UCSD-AML1 (cell line): ENCODE results near the gene KATNAL1.

Experiments
- DNase-seq: peaks from one replicate; lab custom pipeline; 2025; ENCODE audit not compliant: unreplicated experiment; lab: John Stamatoyannopoulos, UW

KATNAL1 gene

DNA sequence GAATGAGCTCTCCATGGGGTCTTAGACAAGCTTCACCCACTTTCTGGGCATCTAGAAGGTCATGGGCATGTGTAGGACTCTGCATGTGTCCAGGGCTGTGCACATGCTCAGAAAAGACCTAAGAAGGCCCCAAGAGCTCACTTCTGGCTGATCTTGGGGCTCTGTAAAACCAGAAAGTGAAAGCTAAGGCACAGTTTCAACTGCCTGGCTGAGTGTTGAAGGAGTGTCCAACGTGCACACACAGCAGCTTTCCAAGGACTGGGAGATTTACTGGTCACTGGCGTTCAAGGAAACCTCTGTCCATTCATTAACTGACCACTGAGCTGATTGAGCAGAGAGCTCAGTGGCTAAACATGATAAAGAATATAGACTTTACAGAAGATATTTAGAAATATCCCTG lies 137.9 kb downstream of the KATNAL1 start:
- DNase-seq: no peak

DNA sequence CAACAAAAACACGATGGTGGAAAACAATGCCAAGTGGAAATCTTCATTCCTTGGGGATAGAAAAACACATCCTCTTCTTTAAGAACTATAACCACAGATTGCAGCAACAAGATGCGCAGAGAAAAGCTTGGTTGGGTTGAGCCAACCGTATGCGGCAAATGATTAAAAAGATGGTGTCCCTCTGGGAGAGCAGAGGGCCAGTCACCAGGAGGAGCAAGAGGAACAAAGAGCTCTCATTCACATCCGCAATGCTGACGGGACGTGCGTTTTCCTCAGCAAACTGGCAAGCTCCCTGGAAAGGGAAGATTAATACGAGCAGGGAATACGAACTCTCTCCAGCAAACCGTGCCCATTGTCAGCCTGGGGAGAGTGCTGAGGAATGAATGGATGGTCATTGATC lies 141.6 kb downstream of the KATNAL1 start:
- no peak for DNase-seq

DNA sequence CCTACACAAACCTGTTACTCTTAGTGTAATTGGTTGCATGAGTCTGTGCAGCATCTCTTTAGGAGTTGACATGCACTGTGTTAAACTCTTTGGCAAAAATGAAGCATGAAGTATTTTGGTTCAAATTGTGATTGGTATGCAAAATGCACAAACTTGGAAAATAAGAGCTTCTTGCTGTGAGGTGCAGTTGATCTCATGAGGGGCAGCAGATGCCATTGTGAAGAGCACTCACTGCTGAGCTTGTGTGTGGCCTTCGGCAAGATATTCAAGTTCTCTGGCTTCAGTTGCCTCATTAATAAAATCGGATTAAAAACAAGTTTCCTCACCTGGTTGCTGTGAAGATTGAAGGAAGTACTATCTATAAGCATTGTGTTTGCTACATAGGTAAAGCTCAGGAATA lies 142.3 kb downstream of the KATNAL1 start:
- no peak for DNase-seq

DNA sequence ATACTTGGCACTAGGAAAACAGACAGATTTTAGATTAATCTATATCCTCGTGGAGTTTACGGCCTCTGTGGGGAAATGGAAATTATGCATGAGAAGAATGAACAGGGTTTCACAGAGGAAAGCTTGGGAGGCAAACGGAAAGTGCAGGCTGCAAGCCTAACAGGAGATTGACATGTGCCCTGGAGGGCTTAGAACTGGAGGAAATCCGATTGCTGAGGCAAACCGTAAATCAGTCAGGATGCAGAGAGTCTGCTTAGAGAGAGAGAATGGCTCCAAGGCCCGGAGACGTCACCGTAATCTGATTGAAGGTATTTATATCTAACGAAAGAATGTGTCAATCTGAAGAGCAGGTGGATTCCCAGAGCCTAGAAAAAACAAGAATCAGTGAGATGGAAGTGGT lies 143.2 kb downstream of the KATNAL1 start:
- DNase-seq: no peak

DNA sequence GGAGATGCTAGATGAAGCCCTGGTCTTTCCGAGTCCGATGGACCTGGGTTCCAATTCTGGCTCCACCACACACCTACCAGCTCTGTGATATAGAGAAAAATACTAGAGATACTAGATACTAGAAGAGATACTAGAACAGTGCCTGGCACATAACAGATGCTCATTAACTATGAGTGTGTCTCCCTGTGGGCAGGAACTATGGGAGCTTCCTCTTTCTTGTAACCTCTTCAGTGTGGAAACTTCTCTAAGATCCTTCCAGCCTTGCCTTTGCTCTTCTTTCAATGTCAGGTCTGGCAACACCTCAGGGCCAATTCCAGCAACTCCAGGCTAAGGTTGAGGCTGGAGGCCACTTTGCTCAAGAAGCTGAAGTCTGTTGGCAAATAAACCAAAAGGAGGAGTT lies 143.9 kb downstream of the KATNAL1 start:
- no peak for DNase-seq

DNA sequence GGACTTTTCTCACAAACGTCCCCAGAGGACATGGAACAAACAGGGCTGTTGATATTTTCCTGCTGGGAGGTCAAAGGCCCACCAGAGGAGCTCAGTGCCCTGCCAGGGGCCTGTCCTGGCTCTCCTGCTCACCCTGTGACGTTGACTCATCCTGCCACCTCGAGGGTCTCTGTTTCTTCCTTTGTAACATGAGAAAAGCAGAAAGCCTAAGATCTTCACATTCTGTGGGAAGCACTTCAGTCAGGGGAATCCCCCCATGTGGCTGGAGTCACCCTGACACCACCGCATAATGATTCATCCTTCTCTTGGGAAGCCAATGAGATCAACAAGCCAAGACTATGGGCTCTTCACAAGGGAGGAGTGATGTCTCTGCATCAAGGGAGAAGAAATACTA lies 147.9 kb downstream of the KATNAL1 start:
- DNase-seq: no peak

DNA sequence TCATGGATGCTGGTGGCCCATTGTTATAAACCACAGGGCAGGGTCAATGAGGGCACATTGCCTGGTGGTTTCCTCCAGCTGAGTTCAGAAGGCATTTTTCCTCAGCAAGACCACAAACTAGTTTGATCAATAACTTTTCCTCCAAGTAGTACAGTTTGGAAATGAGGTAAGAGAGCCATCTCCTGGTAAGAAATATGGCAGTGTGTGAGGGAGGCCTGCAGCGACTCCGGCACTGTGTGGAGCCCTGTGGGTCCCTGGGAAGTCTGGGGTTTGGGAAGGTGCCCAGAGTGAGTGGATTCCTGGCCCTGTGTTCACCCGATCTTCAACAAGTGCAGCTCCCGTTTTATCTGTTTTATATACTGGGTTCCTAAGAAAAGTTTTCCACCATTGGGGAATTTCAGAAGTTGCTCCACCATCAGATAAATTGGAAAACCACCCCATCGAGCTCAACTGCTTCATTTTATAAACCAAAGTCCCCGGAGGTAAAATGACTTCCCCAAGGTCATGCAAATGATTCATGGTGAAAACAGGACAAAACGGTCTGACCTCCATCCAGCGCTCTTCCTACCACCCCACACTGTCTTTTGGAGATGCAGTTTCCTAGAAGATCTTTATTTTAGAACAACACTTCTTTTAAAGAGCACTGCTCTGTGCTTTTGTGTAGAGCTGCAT lies 148.4 kb downstream of the KATNAL1 start:
- no peak for DNase-seq

DNA sequence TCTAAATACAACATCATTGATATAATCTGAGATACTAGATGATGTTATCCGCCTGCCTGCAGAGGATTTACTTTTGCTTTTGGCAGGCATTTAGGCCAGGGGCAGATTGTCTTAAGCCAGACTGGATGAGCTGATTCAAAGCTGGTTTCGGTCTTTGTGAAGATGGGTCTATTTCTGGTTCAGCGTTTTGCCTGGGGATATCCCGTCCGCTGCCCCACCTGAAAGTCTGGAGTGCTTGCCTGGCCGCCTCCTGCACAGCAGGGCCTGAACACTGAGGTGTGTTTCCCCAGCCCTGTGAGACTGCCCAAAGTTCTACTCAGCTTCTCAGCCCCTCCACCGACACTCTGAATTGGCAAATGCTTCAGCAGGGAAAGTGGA lies 149.7 kb downstream of the KATNAL1 start:
- DNase-seq: no peak

DNA sequence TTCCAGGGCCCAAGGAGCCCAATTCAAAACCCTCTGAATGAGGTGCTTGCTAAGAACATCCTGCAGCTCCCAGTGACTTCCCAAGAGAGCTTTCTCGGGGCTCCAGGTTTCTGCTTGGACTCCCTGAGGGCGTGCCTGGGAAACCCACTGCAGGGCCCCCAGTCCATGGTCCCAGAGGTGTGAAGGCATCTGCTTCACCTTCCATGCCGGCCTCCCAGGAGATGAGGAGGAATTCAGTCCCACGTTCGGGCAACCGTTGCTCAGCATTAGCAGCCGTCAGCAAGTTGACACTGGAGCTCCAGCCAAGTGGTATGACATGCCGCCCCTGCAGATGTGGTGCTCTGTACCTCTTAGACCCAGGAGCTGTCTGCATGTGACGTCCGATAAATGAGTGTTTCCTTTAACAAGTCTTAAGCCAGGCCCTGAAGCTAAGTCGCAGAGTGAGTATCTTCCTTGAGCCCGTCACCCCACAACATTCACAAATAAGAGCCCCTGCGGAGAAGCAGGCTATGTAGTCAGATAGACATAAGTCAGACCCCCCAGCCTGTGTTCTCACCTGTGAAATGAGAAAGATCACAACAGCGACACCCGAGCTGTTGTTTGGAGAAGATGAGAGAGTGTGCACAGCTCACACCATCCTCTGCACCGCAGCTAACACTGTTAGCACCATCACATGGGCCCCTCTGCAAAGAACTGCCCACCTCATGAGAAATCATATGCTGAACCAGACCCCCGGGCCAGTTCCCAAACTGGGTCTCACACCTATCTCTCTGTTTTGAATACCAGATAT lies 150.3 kb downstream of the KATNAL1 start:
- DNase-seq: no peak

DNA sequence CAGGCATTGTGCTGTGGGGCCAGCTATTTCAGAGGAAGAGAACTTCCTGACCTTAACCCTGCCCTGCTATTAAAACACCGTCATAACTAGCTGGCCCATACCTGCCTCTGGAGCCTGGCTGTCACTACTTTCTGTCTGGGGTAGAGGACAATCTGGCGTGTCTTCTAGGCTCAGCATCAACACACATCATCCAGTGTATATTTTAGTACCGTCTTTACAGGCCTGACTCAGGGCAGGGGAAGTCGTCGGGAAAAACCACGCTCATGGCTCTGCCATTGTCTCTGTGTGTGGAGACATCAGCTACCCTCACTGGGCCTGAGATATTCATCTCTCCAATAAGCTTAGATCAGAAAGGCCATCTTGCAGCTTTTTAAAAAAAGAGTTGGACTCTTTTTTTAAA lies 151.1 kb downstream of the KATNAL1 start:
- no peak for DNase-seq

DNA sequence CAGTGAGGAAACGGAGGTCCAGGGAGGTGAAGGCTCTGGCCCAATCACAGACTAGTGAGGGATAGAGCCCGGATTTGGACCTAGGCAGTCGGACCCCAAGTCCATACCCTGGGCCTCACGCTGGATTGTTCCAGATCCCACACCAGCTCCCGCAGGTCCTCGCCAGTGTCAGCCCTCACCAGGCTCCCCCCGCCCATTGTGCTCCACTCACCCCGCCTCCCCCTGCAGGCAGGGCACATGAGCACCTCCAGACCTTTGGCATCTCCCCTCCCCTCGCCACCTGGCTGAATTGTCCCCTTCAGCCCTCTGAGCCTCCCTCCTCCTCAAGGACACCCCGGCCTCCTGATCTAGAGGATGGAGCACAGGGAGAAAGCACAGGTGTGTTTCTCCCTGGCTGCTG lies 152.4 kb downstream of the KATNAL1 start:
- DNase-seq: no peak

DNA sequence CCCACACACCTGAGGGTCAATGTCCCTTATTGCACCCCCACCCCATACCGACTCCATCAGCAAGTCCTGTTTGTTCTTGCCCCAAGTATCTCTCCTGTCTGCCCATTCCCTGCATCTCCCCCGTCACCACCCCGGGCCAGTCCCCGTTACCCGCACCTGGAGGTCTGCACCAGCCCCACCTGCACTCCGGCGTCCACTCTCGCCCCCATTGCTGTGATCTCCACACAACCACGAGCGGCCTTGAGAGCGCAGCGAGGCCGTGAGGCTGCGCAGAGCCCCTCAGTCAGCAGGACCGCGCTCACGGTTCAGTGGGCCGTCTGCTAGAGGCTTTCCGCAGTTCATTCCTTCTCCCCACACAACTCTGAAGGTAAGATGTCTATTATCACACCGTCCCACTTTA lies 152.8 kb downstream of the KATNAL1 start:
- DNase-seq: no peak

DNA sequence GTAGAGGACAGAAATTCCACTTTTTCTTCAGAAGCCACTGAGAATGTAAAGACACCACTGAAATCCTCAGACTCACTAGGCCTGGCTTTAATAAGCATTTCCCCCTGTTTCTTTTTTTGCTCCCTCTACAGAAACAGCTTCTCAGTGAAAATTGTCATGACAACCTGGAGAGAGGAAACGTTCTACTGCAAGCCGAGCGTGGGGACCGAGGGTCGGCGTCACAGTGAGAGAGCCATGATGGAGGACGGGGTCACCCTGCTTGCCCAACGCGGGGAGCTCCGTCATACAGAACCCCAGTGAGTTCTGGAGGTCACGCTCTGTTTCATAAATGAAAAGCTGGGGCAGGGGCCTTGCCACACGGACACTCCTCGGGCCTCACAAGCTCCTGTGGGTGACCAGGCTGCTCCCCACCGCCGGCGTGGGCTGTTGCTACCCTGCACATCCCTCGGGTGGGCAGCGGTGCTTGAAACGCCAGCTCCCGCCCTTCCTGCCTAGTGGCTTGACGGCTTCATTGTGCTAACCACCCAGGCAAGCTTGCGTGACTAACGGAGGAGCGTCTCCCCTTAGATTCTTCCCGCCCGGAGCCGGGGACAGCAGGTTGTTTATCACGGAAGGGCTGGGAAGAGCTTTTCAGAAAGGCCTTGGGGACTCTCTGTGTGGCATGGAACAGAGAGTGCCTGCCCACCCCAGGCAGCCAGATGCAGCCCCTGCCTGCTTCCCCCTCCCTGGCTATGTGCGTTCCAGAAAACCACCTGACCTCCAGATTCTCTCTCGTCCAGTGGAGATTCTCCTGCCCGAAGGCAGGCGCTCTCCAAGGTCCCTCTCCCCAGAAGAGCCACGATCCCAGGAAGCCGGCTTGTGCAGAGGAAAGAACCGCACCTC lies 153.6 kb downstream of the KATNAL1 start:
- no peak for DNase-seq
